ENCODE data around the gene PLEKHM2.

- TF ChIP-seq CTCF (IDR thresholded peaks at IDR 0.05) (no peak), RELA (CRISPR knock-in tag; IDR thresholded peaks at IDR 0.05; ENCODE audit: borderline replicate concordance) (no peak), NR2C2 (CRISPR knock-in tag; IDR thresholded peaks at IDR 0.05) (no peak), CREB1 (CRISPR knock-in tag; IDR thresholded peaks at IDR 0.05) (no peak), ZNF121 (CRISPR knock-in tag; IDR thresholded peaks at IDR 0.05) (no peak), SP1 (CRISPR knock-in tag; conservative IDR thresholded peaks at IDR 0.05) (no peak), ELF4 (CRISPR knock-in tag; IDR thresholded peaks at IDR 0.05; ENCODE audit: low read depth) (no peak), NFYB (CRISPR knock-in tag; conservative IDR thresholded peaks at IDR 0.05; ENCODE audit: low read depth) (no peak), JAZF1 (CRISPR knock-in tag; IDR thresholded peaks at IDR 0.05) (no peak), ATF2 (CRISPR knock-in tag; IDR thresholded peaks at IDR 0.05; ENCODE audit: borderline replicate concordance, low read depth) (no peak), GABPB1 (CRISPR knock-in tag; IDR thresholded peaks at IDR 0.05) (no peak), USF2 (CRISPR knock-in tag; IDR thresholded peaks at IDR 0.05) (no peak)
Observed at GRCh38 chr1:15757575-15758342, 73.6 kb downstream of the PLEKHM2 start.

Measured in WTC11 (cell line).